Lung (tissue), 12 donors: ENCODE results near the gene RIMOC1. TPM values are rescaled to one million over a fixed set of nuclear protein-coding genes. Genes with fewer than 3 reads are reported as not detected.
A peak's percentile ranks its signal among the peaks of the same experiment; 100 is the strongest.

Experiments
- ATAC-seq: fragments of 200-7000 bp; cut with Tn5 transposase; one replicate; pipeline ENCODE4 v1.9.1; 2020; ENCODE audit warnings: moderate number of reproducible peaks; ENCODE audit not compliant: insufficient read depth, low FRiP score
- DNase-seq, 3 donors: peaks; one replicate each; pipeline ENCODE4 v3.0.0-alpha.2; 2013 to 2017
- H3K27ac ChIP-seq, 2 donors: one replicate each; pipeline ENCODE4 v1.5.1; 2013; ENCODE audit warnings: mild to moderate bottlenecking in 2 of 2, moderate library complexity in 2 of 2, control low read depth in 1 of 2, inconsistent platforms in 1 of 2, low read depth in 1 of 2, low read length in 1 of 2
- H3K27me3 ChIP-seq, 3 donors: one replicate each; pipeline ENCODE4 v1.5.1; 2013; ENCODE audit warnings: low read length in 2 of 3; ENCODE audit not compliant: control insufficient read depth in 3 of 3, insufficient read depth in 3 of 3
- H3K36me3 ChIP-seq, 4 donors: one replicate each; pipeline ENCODE4 v1.5.1; 2013; ENCODE audit warnings: low read length in 4 of 4, mild to moderate bottlenecking in 1 of 4, moderate library complexity in 1 of 4; ENCODE audit not compliant: control insufficient read depth in 4 of 4, insufficient read depth in 4 of 4
- H3K4me1 ChIP-seq, 5 donors: one replicate each; pipeline ENCODE4 v1.5.1; 2013; ENCODE audit warnings: low read length in 5 of 5, mild to moderate bottlenecking in 2 of 5, moderate library complexity in 1 of 5; ENCODE audit not compliant: control insufficient read depth in 5 of 5, insufficient read depth in 5 of 5
- H3K4me3 ChIP-seq: one replicate; pipeline ENCODE4 v1.5.1; 2013; ENCODE audit warnings: mild to moderate bottlenecking, control low read depth, moderate library complexity
- H3K9ac ChIP-seq, 2 donors: one replicate each; pipeline ENCODE4 v1.5.1; 2013; ENCODE audit warnings: low read length in 2 of 2, control low read depth in 1 of 2; ENCODE audit not compliant: insufficient read depth in 1 of 2
- H3K9me3 ChIP-seq, 4 donors: one replicate each; pipeline ENCODE4 v1.5.1; 2013; ENCODE audit warnings: low read length in 3 of 4, mild to moderate bottlenecking in 1 of 4, moderate library complexity in 1 of 4; ENCODE audit not compliant: control insufficient read depth in 4 of 4, insufficient read depth in 3 of 4
- CTCF ChIP-seq: IDR thresholded peaks from 2 replicates; pipeline ENCODE4 v1.5.1; 2012; ENCODE audit warnings: mild to moderate bottlenecking; ENCODE audit errors: control extremely low read depth, extremely low read depth
- WGBS, 2 donors: extraction: QIAGEN DNeasy Blood & Tissue Kit; methylation state at CpG; one replicate each; pipeline ENCODE4 v1.1.7; 2013; 5-methylcytosine and 5-hydroxymethylcytosine counted together
- polyA plus RNA-seq, 2 donors: library from polyadenylated mRNA; stranded (reverse); fragments of 200-250 nt; gene quantifications; one replicate each; pipeline ENCODE4 v1.2.1, GENCODE V29; 2013
- total RNA-seq, 2 donors: library from RNA; depleted of rRNA in 1 of 2; stranded (reverse); fragments of >200 nt in 1 of 2; gene quantifications; one replicate each; pipeline ENCODE4 v1.2.1, GENCODE V29; 2014 to 2021
- donor health status: control.
- donor health status: control.
- donor health status: Bipolar disorder and iron deficiency.
- donor health status: healthy.
- donor health status: DM: yes; HTN: yes; CAD: no.

RIMOC1 gene
- total and polyA plus RNA-seq, 4 donors = 6.7 to 25.3 (median 17.2) TPM

DNA sequence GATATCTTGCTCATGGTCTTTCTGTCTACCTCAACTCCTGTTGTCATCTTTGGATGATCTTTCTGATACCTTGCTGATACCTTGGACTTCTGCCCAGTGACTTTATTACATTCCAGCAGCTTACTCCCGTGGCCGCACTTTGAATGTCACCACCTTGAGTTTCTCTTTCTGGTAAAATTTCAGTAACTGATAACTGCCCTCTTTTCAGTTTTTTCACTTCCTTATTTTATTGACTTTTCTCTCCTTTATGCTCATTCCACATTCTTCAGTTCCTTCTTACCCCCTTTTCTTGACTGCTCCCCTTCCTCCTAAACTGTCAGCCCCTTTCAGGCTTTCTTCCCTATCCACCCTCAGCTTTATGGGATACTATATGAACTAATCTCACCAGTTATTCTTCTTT is 14.0 kb downstream of the RIMOC1 start:
- no peak for DNase-seq
- Histone ChIP-seq H3K9ac (no peak overlapping the region), H3K27me3 (no peaks in the 10 kb centered on the region), H3K4me1 (no peaks in the 10 kb centered on the region), H3K36me3 (peaks cover 15 to 30% (median 22%) of the 10 kb centered on the region in 4 donors), H3K9me3 (no peaks in the 10 kb centered on the region), H3K4me3 (no peak overlapping the region), H3K27ac (no peak overlapping the region)
- ATAC-seq = no peak
- 70 to 79% methylated on average over 2 of the region's 2 CpGs for WGBS, 2 donors
- no peak for TF ChIP-seq CTCF

- Histone ChIP-seq H3K4me3 (no peak overlapping the region), H3K4me1 (peaks cover 0 to 12% (median 0%) of the 10 kb centered on the region in 5 donors), H3K27me3 (no peaks in the 10 kb centered on the region), H3K27ac (no peak overlapping the region), H3K9me3 (no peaks in the 10 kb centered on the region), H3K36me3 (peaks cover 11 to 25% (median 14%) of the 10 kb centered on the region in 4 donors), H3K9ac (no peak overlapping the region)
- no peak for TF ChIP-seq CTCF
- ATAC-seq (no peak), DNase-seq (no peak)
- WGBS, 2 donors = 95 to 98% methylated on average over 1 of the region's 1 CpG
Observed at GRCh38 chr5:41921166-41921565, 17.0 kb downstream of the RIMOC1 start.

DNA sequence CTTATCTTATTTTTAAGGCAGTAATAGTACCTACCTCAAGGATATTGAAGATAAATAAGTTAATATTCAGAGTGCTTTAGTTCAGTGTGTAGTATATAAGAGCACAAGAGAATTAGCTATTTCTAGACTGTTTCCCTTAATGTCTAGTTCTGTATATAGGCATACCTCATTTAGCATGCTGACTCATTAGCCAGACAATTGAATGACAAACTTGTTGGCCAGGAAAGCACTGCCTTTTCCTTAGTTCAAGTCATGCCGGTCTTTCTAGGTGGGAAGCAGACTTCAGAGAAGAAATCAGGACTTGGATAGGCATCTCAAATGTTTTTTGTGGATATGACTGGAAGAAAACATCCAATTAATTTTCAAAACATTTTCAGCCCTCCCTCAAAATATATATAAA is 17.7 kb downstream of the RIMOC1 start:
- Histone ChIP-seq H3K36me3 (peaks cover 11 to 25% (median 14%) of the 10 kb centered on the region in 4 donors), H3K9ac (no peak overlapping the region), H3K27ac (no peak overlapping the region), H3K4me3 (no peak overlapping the region), H3K4me1 (peaks cover 0 to 12% (median 0%) of the 10 kb centered on the region in 5 donors), H3K27me3 (no peaks in the 10 kb centered on the region), H3K9me3 (no peaks in the 10 kb centered on the region)
- ATAC-seq = no peak
- 71 to 88% methylated on average over 1 of the region's 1 CpG for WGBS, 2 donors
- no peak for TF ChIP-seq CTCF
- no peak for DNase-seq

DNA sequence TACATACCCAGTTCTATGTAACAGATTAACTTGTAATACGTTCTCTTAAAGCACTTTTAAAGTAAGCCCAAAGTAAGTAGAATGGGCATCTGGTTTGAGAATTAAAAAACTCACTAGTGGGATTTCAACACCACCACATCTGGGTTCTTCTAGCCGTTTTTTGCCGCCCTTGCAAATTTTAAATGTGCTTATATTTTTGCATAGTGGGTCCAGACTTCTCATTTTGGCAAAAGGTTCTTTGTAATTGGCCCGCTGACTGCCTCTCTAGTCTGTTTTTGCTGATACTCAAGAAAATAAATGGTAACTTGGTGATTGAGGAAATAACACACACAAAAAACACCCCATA is 20.4 kb downstream of the RIMOC1 start:
- H3K27me3 ChIP-seq = no peaks in the 10 kb centered on the region
- ATAC-seq (no peak), DNase-seq (no peak)
- no peak for TF ChIP-seq CTCF
- 49 to 70% methylated on average over 4 of the region's 4 CpGs for WGBS, 2 donors
- peak overlapping the region; percentile 93 to 99 for H3K27ac ChIP-seq
- peaks cover 2 to 11% (median 6%) of the 10 kb centered on the region in 4 donors for H3K36me3 ChIP-seq
- H3K9ac ChIP-seq = peak overlapping the region; percentile 71 to 75
- peak overlapping the region; percentile 87 for H3K4me3 ChIP-seq
- H3K4me1 ChIP-seq = peaks cover 0 to 12% (median 0%) of the 10 kb centered on the region in 5 donors
- no peaks in the 10 kb centered on the region for H3K9me3 ChIP-seq
